Stimulated activated CD4-positive, alpha-beta T cell treated with anti-CD3 and anti-CD28 coated beads, Interleukin-1b, Interleukin-23, amount 100 ng/mL, for 1 hour (primary cell): ENCODE results near the gene EMC6.

Source experiments
- DNase-seq, 2 donors: peaks; one replicate each; pipeline ENCODE4 v3.0.0-alpha.2; 2020; ENCODE audit warnings: low read depth in 2 of 2

EMC6 gene

DNA sequence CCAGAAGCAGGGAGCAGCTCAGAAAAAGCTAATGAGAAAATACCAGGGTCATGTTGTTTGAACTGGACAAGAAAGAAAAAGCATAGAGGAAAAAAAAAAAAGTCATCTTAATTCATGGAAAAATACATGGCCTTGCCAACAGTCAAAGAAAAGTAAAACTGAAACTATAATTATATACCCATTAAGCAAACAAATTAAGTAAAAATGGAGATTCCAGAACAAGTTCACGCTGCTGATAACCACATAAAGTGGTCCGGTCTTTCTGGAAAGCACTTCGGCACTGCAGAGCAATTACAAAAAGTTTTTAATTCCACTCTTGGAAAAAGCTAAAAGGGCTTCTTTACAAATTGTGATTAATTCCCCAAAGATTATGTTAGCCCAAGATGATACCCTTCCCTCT, 39.8 kb downstream of the EMC6 start:
- no peak for DNase-seq

DNA sequence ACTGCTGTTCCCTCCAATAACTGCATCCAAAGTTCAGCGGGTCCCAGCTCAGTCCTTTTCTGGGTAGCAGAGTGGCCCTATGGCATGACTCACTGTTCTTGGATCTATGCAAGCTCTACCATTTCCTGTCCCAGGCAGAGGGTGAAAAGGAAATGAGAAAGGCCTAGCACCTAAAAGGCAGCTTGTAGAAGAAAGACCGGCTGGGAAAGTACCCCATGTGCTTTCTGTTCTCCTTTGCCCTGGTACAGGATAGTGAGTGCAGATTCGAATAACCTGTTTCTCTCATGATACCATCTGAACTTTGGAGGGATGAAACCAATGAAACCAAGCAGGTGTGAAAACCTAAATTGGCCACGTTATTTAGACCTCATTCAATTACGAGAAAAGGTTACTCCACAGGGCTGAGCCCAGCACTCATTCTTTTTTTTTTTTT, 42.4 kb downstream of the EMC6 start:
- DNase-seq, result peak; percentile 28 to 44

DNA sequence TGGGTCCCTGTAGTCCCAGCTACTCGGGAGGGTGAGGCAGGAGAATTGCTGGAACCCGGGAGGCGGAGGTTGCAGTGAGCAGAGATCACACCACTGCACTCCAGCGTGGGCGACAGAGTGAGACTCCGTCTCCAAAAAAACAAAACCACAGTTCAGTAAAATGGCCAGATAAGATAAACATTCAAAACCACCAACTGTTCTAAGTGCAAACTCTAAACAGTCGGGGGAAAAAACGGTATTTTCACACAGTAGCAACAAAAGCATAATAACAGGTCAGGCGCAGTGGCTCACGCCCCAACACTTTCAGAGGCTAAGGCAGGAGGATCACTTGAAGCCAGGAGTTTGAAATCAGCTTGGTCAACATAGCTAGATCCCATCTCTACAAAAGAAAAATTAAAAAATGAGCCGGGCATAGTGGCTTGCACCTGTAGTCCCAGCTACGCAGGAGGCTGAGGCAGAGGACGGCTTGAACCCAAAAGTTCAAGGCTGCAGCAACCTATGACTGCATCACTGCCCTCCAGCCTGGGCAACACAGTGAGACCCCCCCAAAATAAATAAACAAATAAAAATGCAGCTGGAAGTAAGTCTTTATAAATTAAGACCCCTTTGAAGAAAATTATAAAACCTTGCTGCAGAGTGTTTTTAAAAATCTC, 44.3 kb downstream of the EMC6 start:
- no peak for DNase-seq

DNA sequence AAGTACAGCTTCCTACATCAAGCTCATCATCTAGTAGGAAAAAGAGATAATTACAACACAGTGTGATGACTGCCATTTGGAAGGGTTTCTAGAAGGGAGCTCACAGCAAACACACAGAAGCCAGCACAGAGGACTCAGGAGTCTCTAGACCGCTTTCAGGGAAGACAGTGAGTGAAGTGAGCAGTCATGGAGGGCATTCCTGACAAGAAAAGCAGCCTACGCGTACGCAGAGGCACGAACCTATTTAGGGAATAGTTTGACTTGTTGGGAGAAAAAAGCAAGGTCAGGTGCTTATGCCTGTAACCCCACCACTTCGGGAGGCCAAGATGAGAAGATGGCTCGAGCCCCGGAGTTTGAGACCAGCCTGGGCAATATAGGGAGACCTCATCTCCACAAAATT, 46.7 kb downstream of the EMC6 start:
- DNase-seq, result no peak

DNA sequence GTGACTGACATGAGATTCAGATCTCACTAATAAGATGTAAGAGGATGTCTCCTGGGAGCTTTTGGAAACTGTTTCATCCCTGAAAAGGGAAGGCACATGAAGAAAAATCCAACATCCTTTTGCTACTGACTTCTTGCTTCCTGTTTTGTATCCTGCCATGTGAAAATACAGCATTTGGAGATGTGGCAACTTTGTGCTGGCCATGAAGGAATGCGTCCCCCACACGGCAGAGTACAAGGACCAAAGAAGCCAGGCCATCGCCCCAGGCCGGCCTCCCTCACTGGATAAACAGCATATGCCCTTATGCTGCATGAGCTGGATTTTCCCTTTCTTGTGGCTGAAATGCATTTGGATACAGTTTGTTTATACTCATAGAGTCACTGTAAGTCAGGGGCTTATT, 49.6 kb downstream of the EMC6 start:
- DNase-seq, result no peak

DNA sequence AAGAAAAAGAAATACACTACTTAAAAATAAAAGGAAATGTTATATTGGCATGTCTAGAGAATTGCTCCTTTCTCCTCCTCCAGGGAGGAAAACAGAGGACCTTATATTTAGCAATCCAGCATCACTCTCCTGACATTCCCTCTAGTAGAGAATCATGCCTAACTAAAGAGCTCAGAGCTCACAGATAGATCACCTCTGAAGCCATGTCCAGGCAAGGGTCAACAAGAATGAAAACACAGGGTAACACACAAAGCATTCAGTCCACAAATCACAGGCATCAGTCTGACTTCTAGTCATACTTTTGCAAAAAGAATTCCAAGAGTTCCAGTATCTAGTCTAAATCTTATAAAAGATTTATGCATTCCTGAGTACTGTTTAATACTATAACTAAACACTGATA, 50.7 kb downstream of the EMC6 start:
- DNase-seq, result no peak
